Measurements from ENCODE around the gene AFF4.

GRCh38 chr5:132859889-132860437 is 103.5 kb downstream of the AFF4 start:
- no peak for TF ChIP-seq CTCF (IDR thresholded peaks at IDR 0.05)
- TF ChIP-seq POLR2A (IDR thresholded peaks at IDR 0.05): no peak
